Measurements from ENCODE around the gene PLIN5. TPM values are rescaled to one million over a fixed set of nuclear protein-coding genes. Genes with fewer than 3 reads are reported as not detected.

Gene PLIN5
- total and polyA plus RNA-seq, 8 donors, result 30.6 to 533 (median 50.7) TPM

GRCh38 chr19:4554717-4555116 lies 19.7 kb upstream of the PLIN5 start:
- Histone ChIP-seq H3K36me3 (no peaks in the 10 kb centered on the region), H3K4me3 (no peak overlapping the region), H3K27me3 (no peaks in the 10 kb centered on the region), H3K9me3 (no peaks in the 10 kb centered on the region), H3K27ac (no peak overlapping the region), H3K4me1 (no peaks in the 10 kb centered on the region)
- no peak for TF ChIP-seq CTCF (IDR thresholded peaks at IDR 0.05)
- WGBS, 2 donors, result 81 to 90% methylated on average over 7 of the region's 7 CpGs
- no peak for DNase-seq
- FAIRE-seq, result no peak
- intact Hi-C loops (cut with DNase I), result no loop called here
- ATAC-seq, result no peak

GRCh38 chr19:4553775-4554174 lies 18.8 kb upstream of the PLIN5 start:
- ATAC-seq (no peak), DNase-seq (no peak), FAIRE-seq (no peak)
- Histone ChIP-seq H3K4me1 (no peaks in the 10 kb centered on the region), H3K27ac (no peak overlapping the region), H3K36me3 (no peaks in the 10 kb centered on the region), H3K4me3 (no peak overlapping the region), H3K9me3 (no peaks in the 10 kb centered on the region), H3K27me3 (no peaks in the 10 kb centered on the region)
- no peak for TF ChIP-seq CTCF (IDR thresholded peaks at IDR 0.05)
- intact Hi-C loops (cut with DNase I), result no loop called here
- WGBS, 2 donors, result 55 to 94% methylated on average over 3 of the region's 3 CpGs

- intact Hi-C loops (cut with DNase I), result no loop called here
- no peak for DNase-seq
- H3K9me3 ChIP-seq, result no peaks in the 10 kb centered on the region
Observed at GRCh38 chr19:4553092-4553695, 18.2 kb upstream of the PLIN5 start.

GRCh38 chr19:4552525-4552819 lies 17.4 kb upstream of the PLIN5 start:
- Histone ChIP-seq H3K27me3 (no peaks in the 10 kb centered on the region), H3K9me3 (no peaks in the 10 kb centered on the region), H3K36me3 (no peaks in the 10 kb centered on the region), H3K27ac (no peak overlapping the region), H3K4me3 (no peak overlapping the region), H3K4me1 (no peaks in the 10 kb centered on the region)
- 74 to 75% methylated on average over 18 of the region's 18 CpGs for WGBS, 2 donors
- DNase-seq (peak in 1 of 6 donors; percentile 43), FAIRE-seq (no peak), ATAC-seq (no peak)
- no peak for TF ChIP-seq CTCF (IDR thresholded peaks at IDR 0.05)
- intact Hi-C loops (cut with DNase I), result no loop called here

More at GRCh38 chr19:4553092-4553695, 18.2 kb upstream of the PLIN5 start:
- Histone ChIP-seq H3K27ac (no peak overlapping the region), H3K4me1 (no peaks in the 10 kb centered on the region), H3K36me3 (no peaks in the 10 kb centered on the region), H3K27me3 (no peaks in the 10 kb centered on the region), H3K4me3 (no peak overlapping the region)
- ATAC-seq (no peak), FAIRE-seq (no peak)
- TF ChIP-seq CTCF (IDR thresholded peaks at IDR 0.05), result no peak

GRCh38 chr19:4550479-4551050 lies 15.5 kb upstream of the PLIN5 start:
- Histone ChIP-seq H3K4me3 (no peak overlapping the region), H3K9me3 (no peaks in the 10 kb centered on the region), H3K27me3 (no peaks in the 10 kb centered on the region), H3K4me1 (peaks cover 0 to 6% (median 0%) of the 10 kb centered on the region in 3 donors), H3K27ac (no peak overlapping the region), H3K36me3 (no peaks in the 10 kb centered on the region)
- DNase-seq, result peak in 1 of 6 donors; percentile 56
- 79 to 83% methylated on average over 26 of the region's 26 CpGs for WGBS, 2 donors
- intact Hi-C loops (cut with DNase I), result no loop called here
- no peak for FAIRE-seq
- TF ChIP-seq CTCF (IDR thresholded peaks at IDR 0.05), result no peak
- ATAC-seq, result no peak
